ENCODE data around the gene SLC30A7. TPM values are rescaled to one million over a fixed set of nuclear protein-coding genes. Genes with fewer than 3 reads are reported as not detected.
"Not testable (repeated sequence)": the region's sequence is repeated elsewhere in the genome, so short reads cannot be mapped to it uniquely, and the experiment has no call there.

The SLC30A7 gene
- total RNA-seq, 1 donor from 2014 or later, result 38.0 TPM

DNA sequence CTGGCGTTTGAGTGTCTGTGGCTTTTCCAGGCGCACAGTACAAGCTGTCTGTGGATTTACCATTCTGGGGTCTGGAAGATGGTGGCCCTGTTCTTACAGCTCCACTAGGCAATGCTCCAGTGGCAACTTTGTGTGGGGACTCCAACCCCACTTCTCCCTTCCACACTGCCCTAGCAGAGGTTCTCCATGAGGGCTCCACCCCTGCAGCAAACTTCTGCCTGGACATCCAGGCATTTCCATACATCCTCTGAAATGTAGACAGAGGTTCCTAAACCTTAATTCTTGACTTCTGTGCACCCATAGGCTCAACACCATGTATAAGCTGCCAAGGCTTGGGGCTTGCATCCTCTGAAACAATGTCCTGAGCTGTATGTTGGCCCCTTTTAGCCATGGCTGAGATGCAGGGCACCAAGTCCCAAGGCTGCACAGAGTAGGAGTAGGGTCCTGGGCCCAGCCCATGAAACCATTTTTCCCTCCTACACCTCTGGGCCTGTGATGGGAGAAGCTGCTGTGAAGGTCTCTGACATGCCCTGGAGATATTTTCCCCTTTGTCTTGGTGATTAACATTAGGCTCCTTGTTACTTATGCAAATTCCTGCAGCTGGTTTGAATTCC is 5.9 kb upstream of the SLC30A7 start:
- not testable (repeated sequence) for DNase-seq (ENCODE audit: low read depth)

DNA sequence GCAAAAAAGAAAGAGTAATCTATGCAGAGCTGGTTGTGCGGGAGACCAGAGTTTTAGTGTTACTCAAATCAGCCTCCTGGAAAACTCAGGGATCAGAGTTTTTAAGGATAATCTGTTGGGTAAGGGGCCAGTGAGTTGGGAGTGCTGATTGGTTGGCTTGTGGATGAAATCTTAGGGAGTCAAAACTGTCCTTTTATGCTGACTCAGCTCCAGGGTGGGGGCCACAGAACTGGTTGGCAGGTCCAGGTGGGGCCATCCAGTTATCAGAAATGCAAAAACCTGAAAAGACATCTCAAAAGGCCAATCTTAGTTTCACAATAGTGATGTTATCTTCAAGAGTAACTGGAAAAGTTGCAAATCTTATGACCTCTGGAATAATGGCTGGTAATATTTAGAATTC is 4.5 kb upstream of the SLC30A7 start:
- no peak for DNase-seq (ENCODE audit: low read depth)

DNA sequence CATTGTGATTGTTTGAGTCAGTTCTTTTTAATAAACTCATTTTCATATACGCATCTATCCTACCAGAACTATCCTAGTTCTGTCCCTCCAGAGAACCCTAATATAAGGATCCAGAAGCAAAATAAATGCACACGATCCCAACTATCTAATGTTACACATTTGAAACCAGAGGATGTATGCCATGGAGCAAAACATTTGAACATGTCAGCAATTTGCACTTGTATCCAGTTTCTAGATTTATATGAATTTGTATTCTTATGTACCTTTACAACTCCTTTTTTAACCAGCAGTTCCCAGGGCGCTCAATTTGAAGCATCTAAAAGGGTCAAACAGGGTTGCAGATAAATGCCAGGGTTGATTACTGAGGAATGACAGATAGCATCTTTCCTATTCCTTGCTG is 3.3 kb upstream of the SLC30A7 start:
- DNase-seq (ENCODE audit: low read depth), result no peak

DNA sequence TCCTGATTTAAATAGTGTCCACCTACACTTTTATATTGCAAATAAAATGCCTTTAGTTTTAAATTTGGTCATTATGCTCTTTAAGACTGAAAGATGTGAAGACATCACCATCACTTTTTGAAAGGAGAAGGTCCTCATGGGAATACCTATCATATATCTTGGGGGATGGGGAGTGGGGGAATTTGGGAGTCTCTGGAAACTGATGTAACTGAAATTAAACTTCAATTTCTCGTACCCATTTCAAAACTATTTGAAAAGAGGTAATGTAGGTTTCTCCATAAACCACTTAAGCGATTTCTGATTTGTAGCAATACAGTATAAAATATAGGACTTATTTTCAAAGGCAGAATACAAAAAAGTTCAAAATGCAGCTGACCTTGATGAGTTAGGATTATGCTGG is 2.2 kb upstream of the SLC30A7 start:
- no peak for DNase-seq (ENCODE audit: low read depth)

DNA sequence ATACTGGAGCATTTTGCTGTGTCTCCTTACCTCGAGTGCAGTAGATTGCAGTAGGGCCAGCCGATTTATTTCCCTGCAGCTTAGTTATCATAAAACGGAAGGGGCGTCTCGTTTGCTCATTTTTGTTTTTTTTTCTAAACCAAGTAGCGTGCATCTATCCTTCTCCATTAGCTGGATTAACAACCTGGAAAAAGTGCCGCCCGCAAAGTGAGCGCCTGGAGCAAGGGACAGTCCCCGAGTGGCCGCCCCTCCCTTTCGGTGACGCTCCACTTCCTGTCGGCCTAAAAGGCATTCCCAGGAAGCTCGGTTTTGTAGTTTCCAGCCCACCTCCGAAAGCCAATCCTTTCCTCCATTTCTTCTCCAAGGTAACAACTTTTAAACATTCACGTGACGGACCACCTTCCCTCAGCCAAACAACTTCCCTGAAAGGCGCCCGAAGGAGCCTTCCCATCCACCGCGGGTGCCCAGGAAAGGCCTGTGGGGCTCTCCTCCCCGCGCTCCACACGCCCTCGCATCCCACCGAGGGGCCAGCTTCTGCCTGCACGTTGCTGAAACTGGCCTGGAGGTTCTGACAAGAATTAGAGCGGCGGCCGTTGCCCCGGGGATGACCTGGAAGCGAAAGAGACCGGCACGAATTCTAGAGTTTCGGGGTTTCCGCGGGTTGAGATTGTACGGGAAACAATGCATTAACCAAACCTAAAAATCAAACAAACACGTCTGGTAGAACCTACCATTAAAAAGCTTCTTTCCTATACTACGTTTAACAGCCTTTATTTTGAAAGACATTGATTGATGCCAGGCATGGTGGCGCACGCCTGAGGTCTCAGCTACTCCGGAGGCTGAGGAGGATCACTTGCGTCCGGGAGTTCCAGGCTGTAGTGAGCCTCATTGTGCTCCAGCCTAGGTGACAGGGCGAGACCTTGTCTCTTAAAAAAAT is 1.0 kb upstream of the SLC30A7 start, which contains the start of gene EXTL2:
TSS of gene EXTL2 (minus strand) at position 240 of the 937 bp plus-strand sequence. CDS start 6,085 bp downstream, outside the sequence.
- peak; percentile 90 for DNase-seq (ENCODE audit: low read depth)

DNA sequence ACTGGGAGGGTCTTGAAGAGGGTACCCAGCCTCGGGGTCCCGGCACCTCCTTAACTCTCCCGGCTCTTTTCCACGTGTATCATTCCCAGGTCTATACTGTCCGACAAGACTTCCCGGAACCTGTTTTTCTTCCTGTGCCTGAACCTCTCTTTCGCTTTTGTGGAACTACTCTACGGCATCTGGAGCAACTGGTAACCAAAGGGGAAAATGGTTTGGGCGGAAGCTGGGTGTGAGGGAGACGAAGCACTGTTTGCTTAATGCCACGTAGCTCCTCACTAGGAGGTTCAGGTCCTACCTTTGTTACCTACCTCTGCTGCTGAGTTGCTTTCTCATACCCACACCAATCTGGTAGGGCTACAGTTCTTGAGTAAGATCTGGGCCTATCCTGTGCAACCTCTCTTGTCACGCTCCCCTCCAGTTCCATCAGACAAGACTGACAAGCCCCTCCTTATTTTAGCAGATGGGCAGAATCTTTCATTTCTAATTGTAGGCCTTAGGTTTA is 642 bp downstream of the SLC30A7 start:
- peak; percentile 63 for DNase-seq (ENCODE audit: low read depth)

DNA sequence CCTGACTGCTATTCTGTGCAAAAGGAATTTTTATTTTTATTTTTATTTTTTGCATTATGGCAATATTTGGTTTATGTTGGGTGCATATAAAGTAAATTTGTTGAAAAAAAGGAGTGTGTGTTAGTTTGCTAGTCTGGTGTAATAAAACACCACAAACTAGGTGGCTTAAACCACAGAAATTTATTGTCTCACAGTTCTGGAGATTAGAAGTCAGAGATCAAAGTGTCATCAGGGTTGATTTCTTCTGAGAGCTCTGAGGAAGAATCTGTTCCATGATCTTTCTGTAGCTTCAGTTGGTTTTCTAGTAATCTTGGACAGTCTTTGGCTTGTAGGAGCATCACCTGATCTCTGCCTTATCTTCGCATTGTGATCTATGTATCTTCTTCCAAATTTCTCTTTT is 6.5 kb downstream of the SLC30A7 start:
- DNase-seq (ENCODE audit: low read depth), result no peak

DNA sequence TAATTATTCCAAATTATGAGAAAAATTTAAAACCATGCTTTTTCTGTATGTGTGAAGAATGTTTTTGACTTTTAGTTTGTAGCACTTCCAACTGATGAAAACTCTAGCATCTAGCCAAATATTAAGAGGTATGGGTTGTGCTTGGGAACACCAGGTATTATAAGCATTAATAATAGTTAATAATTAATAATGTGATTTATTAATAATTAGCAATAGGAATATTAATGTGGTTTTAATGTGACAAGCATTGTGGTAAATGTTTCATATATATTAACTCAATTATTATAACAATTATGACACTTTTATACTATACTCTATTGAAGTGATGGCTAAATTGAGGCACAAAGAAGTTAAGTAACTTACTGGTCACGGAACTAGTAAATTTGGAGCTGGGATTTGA is 7.9 kb downstream of the SLC30A7 start:
- DNase-seq (ENCODE audit: low read depth), result no peak

DNA sequence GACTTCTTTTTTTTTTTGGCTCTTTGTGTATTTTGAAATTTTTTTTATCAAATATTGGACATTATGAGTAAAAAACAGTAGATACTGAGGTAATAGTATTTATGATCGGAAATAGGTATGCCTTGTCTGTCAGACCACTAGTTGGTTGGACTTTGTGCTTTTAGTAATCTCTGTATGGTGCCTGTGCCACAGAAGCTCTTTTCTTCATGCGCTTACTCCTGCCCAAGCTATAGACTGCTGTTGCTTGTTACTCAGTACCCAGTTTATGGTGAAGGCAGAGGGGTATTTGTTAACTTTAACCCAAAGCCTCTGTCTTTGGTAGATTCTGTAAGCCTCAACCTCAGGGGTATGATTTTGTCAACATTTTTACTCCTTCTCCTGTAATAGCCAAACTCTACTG is 8.6 kb downstream of the SLC30A7 start:
- DNase-seq (ENCODE audit: low read depth), result no peak

DNA sequence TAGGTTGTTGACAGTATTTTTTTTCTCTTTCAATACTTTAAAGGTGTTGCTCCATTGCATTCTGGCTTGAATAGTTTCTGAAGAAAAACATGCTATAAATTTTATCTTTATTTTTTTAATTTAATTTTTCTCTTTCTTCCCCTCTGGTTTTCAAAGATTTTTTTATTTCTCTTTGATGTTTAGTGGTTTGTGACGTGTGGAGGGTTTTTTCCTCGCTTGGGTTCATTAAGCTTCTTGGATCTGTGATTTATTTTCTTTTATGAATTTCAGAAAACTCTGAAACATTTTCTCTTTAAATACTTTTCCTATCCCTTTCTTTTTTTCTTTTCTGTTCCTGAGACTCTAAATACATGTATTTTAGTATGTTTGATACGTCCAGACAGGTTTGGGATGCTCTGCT is 9.3 kb downstream of the SLC30A7 start:
- no peak for DNase-seq (ENCODE audit: low read depth)

DNA sequence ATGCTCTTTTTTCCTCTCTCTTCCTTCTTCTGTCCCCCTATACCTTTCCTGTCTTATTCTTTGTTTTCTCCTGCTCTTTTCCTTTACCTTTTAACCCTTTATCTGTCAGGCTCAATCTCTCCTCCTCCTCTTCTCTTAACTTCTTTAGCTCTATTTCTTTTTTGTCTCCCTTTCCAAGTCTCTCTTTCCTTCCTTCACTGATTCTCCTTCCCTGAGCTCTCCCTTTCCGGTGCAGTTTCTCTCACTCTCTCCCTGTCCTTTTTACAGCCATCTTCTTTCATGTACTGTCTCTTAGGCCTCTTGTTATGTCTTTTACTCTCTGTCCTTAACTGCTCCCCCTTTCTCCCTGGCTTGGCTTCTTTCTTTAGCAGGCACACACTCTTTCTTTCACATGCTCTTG is 12.0 kb downstream of the SLC30A7 start:
- no peak for DNase-seq (ENCODE audit: low read depth)

DNA sequence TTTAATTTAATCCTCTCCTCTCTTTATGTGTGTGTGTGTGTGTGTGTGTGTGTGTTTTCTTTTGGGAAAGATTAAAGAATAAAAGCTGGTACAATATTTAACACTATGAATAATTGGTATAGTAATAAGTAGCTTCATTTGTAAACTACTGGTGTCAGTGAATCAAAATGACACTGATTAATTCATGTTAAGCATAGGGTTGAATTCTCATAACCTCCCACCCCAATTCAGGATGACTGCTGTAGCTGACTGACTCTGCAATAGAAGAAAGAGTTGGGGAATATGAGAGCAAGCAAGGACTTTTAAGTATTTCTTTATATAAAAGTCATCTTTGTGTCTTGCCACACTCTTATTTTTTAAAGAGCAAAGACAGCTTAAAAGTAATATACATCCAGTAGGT is 13.1 kb downstream of the SLC30A7 start:
- DNase-seq (ENCODE audit: low read depth), result no peak

DNA sequence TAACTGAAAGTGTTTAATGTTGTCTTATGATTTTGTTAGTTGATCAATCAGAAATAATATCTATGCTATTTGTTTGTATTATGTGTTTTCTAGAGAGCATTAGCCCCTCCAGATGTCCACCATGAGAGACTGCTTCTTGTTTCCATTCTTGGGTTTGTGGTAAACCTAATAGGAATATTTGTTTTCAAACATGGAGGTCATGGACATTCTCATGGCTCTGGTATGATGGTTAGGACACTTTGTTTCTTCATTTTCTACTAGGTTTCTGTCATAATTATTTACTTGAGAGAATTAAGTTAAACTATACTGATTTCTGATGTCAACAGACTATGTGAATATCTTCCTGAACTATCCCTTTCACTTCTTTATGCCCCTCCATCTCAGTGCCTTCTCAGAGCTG is 16.1 kb downstream of the SLC30A7 start:
- DNase-seq (ENCODE audit: low read depth), result no peak

DNA sequence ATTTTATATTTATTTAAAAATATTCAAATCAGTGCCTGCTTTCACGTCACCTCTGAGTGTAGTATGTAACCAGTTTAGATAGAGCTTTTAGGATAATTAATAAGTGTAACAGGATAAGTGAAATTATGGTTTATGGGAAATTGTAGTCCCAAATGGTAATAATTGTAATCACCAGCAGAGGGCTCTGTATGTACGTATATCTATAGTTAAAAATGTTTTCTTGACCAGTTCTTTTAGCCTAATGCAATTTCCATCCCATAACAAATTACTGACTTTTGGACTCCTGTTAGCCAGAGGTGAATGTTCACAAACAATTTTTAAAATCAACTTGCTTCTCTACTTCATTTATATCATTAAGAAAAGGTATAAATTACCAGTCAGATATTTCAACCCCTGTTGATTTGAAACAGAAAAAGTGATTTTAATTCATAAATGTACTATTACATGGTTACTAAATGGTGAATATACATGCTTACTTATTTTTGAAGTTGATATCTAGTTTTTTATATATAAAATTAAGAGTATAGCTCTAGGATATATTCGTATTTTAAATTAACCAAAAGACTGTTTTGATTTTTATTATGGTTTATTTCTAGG is 25.3 kb downstream of the SLC30A7 start:
- peak; percentile 54 for DNase-seq (ENCODE audit: low read depth)

DNA sequence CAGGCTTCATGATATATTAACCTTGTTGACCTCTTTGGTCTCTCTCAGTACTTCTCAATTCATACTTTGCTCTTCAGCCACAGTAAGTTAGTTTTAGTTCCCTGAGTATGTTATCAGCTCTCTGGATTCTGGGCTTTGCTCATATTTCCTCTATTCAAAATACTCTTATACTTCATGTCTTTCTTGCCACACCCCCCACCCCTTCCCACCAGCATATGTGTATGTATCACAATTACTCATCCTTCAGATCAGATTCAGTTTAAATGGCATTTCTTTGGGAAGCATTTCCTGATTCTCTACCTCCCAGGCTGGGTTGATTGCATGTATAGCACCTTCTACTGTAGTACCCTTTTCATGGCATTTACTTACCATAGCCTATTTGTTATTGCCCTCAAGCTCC is 28.3 kb downstream of the SLC30A7 start:
- DNase-seq (ENCODE audit: low read depth), result no peak

DNA sequence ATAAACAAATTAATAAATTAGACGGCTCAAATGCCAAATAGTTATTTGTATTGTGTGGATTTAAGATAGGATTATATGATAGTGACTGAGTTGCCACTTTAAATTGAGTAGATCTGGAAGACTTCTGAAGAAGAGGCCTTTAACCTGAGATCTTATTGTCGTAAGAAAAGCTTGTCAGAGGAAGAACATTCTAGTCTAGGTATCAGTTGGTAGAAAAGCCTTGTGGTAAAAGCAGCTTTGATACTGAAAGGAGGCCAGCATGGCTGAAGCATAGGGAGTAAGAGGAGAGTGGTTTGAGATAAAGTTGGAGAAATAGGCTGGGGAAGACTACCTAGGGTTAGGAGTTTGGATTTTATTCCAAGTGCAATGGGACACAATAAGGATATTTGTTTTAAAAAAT is 29.1 kb downstream of the SLC30A7 start:
- DNase-seq (ENCODE audit: low read depth), result no peak

DNA sequence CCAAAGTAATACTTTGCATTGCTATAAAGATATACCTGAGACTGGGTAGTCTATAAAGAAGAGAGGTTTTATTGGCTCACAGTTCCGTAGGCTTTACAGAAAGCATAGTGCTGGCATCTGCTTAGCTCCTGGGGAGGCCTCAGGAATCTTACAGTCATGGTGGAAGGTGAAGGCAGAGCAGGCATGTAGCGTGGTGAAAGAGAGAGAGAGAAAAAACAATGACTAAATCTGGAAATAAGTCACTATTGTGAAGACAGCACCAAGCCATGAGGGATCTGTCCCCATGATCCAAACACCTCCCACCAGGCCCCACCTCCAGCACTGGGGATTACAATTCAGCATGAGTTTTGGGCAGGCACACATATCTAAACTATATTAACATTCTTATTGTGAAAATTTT is 30.4 kb downstream of the SLC30A7 start:
- no peak for DNase-seq (ENCODE audit: low read depth)

DNA sequence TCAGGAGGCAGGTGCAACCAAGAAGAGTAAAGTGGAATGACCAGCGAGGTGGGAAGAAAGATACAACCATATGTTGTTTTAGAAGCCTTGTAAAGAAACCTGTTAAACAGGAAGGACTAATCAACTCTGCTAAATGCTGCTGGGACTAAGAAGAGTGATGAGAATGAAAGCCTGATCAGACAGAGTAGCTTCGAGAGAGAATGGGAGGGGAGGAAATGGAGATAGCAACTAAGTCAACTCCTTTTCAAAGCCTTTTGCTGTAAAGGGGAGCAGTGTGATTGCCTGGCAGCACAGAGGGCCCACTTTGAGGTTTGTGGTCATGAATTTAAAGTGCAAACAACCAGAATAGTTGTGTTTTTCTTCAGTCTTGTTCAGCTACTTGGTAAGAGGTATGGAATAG is 31.4 kb downstream of the SLC30A7 start:
- no peak for DNase-seq (ENCODE audit: low read depth)

DNA sequence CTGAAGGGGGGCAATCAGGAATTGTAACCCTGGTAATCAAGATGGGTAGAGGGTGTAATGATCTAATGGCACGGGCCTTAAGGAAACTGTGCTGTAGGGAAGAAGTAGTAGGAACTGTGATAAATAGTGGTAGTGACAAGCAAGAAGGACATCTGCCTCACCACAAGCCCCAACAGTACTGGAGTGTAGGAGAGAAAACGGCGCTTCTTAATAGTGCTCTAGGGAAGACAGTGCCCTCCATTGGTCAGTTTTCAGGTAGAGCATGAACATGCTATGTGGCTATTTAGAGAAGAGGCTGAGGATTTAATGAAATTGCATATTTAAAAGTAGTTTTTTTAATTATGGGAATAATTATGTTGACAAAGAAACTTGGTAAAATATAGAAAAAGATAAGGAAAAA is 32.2 kb downstream of the SLC30A7 start:
- peak; percentile 3 for DNase-seq (ENCODE audit: low read depth)

DNA sequence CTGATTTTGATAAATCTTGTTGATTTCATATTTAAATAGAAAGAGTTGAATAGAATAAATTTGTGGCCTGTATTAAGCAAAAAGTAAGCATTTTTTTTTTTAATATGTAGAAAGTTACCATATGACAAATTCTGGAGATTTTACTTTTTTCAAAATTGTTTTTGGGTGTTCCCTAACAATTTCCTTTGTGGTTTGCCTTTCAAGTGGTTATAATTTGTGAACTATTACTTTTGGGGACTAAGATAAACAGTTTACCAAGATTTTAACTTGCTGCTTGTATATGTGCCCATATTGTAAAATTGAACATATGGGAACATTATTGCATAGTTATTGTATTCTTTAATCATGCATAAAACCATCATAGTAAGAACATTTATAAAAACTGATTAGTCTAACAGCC is 34.6 kb downstream of the SLC30A7 start:
- DNase-seq (ENCODE audit: low read depth), result no peak

DNA sequence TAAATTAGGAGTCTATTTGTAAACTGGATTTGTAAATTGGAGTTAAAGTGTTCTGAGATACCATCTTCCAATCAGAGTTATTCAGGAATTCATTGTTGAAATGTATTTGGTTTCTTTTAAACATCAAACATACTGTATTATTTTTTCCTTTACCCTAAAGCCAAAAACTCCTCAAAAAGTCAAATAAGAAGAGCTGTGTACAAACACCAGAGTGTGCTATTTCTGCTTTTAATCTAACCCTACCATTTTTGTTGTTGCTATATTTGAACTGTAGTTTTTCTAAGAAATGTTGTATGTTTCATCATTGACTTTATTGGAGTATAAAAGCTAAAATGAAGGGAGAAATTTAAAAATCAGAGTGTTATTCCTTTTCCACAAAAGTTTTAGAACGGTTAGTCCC is 35.8 kb downstream of the SLC30A7 start:
- DNase-seq (ENCODE audit: low read depth), result no peak

DNA sequence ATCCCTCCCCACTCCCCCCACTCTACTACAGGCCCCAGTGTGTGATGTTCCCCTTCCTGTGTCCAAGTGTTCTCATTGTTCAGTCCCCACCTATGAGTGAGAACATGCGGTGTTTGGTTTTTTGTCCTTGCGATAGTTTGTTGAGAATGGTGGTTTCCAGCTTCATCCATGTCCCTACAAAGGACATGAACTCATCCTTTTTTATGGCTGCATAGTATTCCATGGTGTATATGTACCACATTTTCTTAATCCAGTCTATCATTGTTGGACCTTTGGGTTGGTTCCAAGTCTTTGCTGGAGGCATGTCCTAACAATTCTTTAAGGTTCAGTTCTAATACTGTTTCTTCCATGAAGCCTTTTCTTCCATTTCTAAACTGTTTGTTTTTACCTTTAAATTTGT is 37.7 kb downstream of the SLC30A7 start:
- not testable (repeated sequence) for DNase-seq (ENCODE audit: low read depth)

All from renal cortical epithelial cell (primary cell).